Tibial nerve (tissue), 4 donors: ENCODE measurements around the gene APCDD1. TPM values are rescaled to one million over a fixed set of nuclear protein-coding genes. Genes with fewer than 3 reads are reported as not detected.

ENCODE experiments used
- DNase-seq, 2 donors: peaks; one replicate each; pipeline ENCODE4 v3.0.0-alpha.2; 2019; ENCODE audit warnings: low spot score in 2 of 2
- H3K27ac ChIP-seq, 4 donors: fragments of 200-600 bp; sonication (generic) in 3 of 4; one replicate each; pipeline ENCODE4 v1.5.1; 2017 to 2019; ENCODE audit warnings: mild to moderate bottlenecking in 1 of 4
- H3K27me3 ChIP-seq, 2 donors: fragments of 200-600 bp; sonication (generic) in 1 of 2; one replicate each; pipeline versions ENCODE4 v1.5.1 to v1.6.0; 2017 to 2019
- H3K36me3 ChIP-seq, 3 donors: fragments of 200-600 bp; sonication (generic); one replicate each; pipeline ENCODE4 v1.5.1; 2018 to 2019
- H3K4me1 ChIP-seq, 4 donors: fragments of 200-600 bp; sonication (generic) in 3 of 4; one replicate each; pipeline ENCODE4 v1.5.1; 2017 to 2019
- H3K4me3 ChIP-seq, 4 donors: fragments of 200-600 bp; sonication (generic) in 3 of 4; one replicate each; pipeline ENCODE4 v1.5.1; 2017 to 2019; ENCODE audit warnings: mild to moderate bottlenecking in 1 of 4, moderate library complexity in 1 of 4
- H3K9me3 ChIP-seq, 4 donors: fragments of 200-600 bp; sonication (generic) in 3 of 4; one replicate each; pipeline ENCODE4 v1.5.1; 2017 to 2019
- CTCF ChIP-seq, 5 experiments: fragments of 200-600 bp in 3 of 5; fragments of 450-650 bp in 2 of 5; sonication (generic) in 3 of 5; IDR thresholded peaks; one replicate each; pipeline ENCODE4 v1.5.1; 2016 to 2019; ENCODE audit warnings: antibody characterized with exemption in 5 of 5, mild to moderate bottlenecking in 3 of 5, moderate library complexity in 2 of 5
- EP300 ChIP-seq, 2 donors: sonication (generic); formaldehyde crosslinking; IDR thresholded peaks; one replicate each; pipeline ENCODE4 v1.6.1; 2017; ENCODE audit warnings: antibody characterized with exemption in 2 of 2, mild to moderate bottlenecking in 1 of 2
- POLR2A ChIP-seq, 2 donors: fragments of 450-650 bp; IDR thresholded peaks; one replicate each; pipeline ENCODE4 v1.6.1; 2017; ENCODE audit warnings: antibody characterized with exemption in 2 of 2, mild to moderate bottlenecking in 2 of 2, moderate library complexity in 2 of 2
- WGBS, 2 donors: methylation state at CpG; one replicate each; pipeline ENCODE4 v1.1.5; 2018; 5-methylcytosine and 5-hydroxymethylcytosine counted together
- total RNA-seq, 4 donors: library from RNA; depleted of rRNA; stranded (reverse); fragments of >200 nt; gene quantifications; one replicate each; pipeline ENCODE4 v1.1.0, GENCODE V29; 2016

Gene APCDD1
- total RNA-seq, 4 donors from 2014 or later: 46.2 to 154 (median 101) TPM

- peaks cover 0 to 12% (median 0%) of the 10 kb centered on the region in 4 donors for H3K9me3 ChIP-seq
- H3K27me3 ChIP-seq: no peaks in the 10 kb centered on the region
- H3K4me3 ChIP-seq: no peak overlapping the region
- H3K4me1 ChIP-seq: peaks cover 0 to 44% (median 20%) of the 10 kb centered on the region in 4 donors
- TF ChIP-seq POLR2A (IDR thresholded peaks at IDR 0.05) (no peak), EP300 (IDR thresholded peaks at IDR 0.05) (no peak), CTCF (IDR thresholded peaks at IDR 0.05) (no peak)
- DNase-seq: no peak
- WGBS, 2 donors: 45 to 47% methylated on average over 2 of the region's 2 CpGs
- H3K36me3 ChIP-seq: no peaks in the 10 kb centered on the region
- peak overlapping the region; percentile 54 to 89 (median 75) for H3K27ac ChIP-seq
Observed at GRCh38 chr18:10519366-10519765, 64.9 kb downstream of the APCDD1 start.

DNA sequence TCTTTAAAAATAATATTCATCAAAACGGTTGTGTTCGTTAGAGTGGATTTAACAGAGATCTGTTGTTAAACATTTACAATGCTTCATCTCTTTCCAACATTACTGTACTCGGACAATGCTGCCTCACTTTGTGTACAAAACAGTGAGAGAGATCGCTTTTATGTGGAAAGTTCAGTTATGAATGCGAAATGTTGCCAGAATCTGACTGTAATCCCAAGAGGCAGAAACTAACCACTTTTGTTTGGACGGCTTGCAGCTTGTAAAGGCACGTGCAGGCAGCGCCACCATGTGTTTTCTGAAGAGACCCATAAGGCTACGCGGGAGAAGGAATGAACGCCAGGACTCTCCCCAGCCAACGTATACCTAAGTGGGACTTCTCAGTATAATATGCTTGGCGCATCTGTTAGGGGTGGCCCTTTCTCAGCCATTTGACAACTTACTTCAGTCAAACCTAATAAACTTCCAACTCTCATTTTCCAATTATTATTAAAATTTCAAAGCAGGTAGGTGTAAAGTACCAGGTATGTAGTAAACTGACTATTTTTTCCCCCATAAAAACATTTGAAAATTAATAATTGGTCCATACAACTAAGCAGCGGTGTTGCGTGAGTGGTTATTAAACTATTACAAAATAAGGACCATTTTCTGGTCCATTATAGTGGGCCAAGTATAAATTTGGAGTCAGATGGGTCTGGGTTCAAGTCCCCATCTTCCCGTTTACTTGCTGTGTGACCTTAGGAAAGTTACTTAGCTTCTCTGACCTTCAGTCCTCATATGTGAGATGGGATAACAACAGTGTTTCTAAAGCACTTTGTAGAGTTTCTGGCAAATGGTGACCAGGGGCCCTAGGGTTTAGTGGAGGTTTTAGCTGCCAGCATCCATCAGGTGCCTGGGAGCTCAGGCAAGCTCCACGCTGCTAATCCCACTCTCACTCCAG is 65.8 kb downstream of the APCDD1 start:
- Histone ChIP-seq H3K27ac (peak overlapping the region; percentile 54 to 89 (median 75)), H3K9me3 (peaks cover 0 to 12% (median 0%) of the 10 kb centered on the region in 4 donors), H3K4me3 (no peak overlapping the region), H3K4me1 (peaks cover 0 to 42% (median 20%) of the 10 kb centered on the region in 4 donors), H3K36me3 (no peaks in the 10 kb centered on the region), H3K27me3 (no peaks in the 10 kb centered on the region)
- WGBS, 2 donors: 22% methylated on average over 17 of the region's 17 CpGs
- TF ChIP-seq POLR2A (IDR thresholded peaks at IDR 0.05) (peak in 1 of 2 donors; percentile 9), CTCF (IDR thresholded peaks at IDR 0.05) (peak; percentile 73 to 86 (median 82)), EP300 (IDR thresholded peaks at IDR 0.05) (peak; percentile 68 to 95)
- DNase-seq: peak; percentile 72 to 92

DNA sequence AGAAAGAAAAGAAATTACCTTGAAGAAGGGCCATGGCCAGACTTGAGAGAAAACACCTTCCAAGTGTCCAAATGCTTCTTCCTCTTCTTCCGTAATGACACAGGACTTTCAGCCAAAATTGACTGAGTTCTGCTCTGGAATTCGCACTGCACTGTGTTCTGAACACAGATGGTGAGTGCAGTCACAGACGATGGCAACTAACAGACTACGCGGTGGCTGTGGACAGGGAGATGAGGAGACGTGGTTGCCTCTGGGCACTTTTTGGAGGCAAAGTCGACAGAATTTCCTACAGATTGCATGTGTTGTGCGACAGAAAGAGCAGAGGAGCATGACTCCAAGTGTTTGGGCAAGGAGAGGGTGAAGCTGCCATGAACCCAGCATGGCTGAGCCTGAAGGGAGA is 67.1 kb downstream of the APCDD1 start:
- 68 to 78% methylated on average over 8 of the region's 8 CpGs for WGBS, 2 donors
- peak overlapping the region in 1 of 4 donors; percentile 40 for H3K27ac ChIP-seq
- H3K4me3 ChIP-seq: no peak overlapping the region
- DNase-seq: no peak
- TF ChIP-seq POLR2A (IDR thresholded peaks at IDR 0.05) (no peak), EP300 (IDR thresholded peaks at IDR 0.05) (no peak), CTCF (IDR thresholded peaks at IDR 0.05) (no peak)
- H3K9me3 ChIP-seq: peaks cover 0 to 12% (median 0%) of the 10 kb centered on the region in 4 donors
- H3K4me1 ChIP-seq: peaks cover 0 to 44% (median 20%) of the 10 kb centered on the region in 4 donors
- no peaks in the 10 kb centered on the region for H3K27me3 ChIP-seq
- no peaks in the 10 kb centered on the region for H3K36me3 ChIP-seq

DNA sequence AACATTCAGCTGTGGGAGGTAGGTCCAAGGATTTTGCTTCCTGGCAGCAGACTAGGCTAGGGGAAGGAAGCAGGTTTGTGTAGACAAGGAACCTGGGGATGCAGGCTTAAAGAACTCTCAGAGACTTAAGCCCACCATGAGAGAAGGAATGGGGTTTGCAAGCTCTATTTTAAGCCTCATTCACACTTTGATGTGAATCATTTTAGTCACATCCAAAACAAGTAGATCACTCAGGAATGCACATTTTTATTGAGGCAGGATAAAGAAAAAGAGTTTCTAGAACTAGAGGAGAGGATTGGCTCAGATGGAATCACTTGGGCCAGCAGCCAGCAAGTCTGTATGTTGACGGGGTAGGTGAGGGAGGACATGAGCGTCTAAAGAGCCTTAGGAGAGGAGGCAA is 68.1 kb downstream of the APCDD1 start:
- Histone ChIP-seq H3K36me3 (no peaks in the 10 kb centered on the region), H3K27me3 (no peaks in the 10 kb centered on the region), H3K4me3 (no peak overlapping the region), H3K4me1 (peaks cover 0 to 54% (median 27%) of the 10 kb centered on the region in 4 donors), H3K9me3 (peaks cover 0 to 2% (median 0%) of the 10 kb centered on the region in 4 donors), H3K27ac (peak overlapping the region in 1 of 4 donors; percentile 1)
- TF ChIP-seq EP300 (IDR thresholded peaks at IDR 0.05) (no peak), POLR2A (IDR thresholded peaks at IDR 0.05) (no peak), CTCF (IDR thresholded peaks at IDR 0.05) (no peak)
- no peak for DNase-seq
- 74 to 79% methylated on average over 2 of the region's 2 CpGs for WGBS, 2 donors

DNA sequence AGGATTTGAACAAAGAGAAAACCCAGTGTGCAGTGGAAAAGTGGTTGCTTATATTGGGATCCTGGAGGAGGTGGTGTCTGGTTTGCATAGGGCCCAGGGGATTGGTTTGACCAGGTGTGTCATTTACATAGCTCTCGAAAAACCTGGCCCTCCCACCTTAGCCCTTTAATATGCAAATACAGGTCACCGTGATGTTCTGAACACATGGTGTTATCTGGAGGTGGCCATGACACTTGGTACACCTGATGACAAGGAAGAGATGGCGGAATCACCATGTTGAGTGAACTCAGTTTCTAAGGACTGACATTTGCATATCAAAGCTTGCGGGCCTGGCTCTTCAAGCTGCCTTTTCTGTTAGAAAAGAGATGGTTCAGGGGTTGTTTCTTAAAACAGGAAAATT is 69.1 kb downstream of the APCDD1 start:
- Histone ChIP-seq H3K9me3 (no peaks in the 10 kb centered on the region), H3K27ac (no peak overlapping the region), H3K4me3 (no peak overlapping the region), H3K36me3 (no peaks in the 10 kb centered on the region), H3K4me1 (peaks cover 0 to 54% (median 22%) of the 10 kb centered on the region in 4 donors), H3K27me3 (no peaks in the 10 kb centered on the region)
- WGBS, 2 donors: 84 to 91% methylated on average over 4 of the region's 4 CpGs
- no peak for TF ChIP-seq POLR2A (IDR thresholded peaks at IDR 0.05)
- no peak for TF ChIP-seq EP300 (IDR thresholded peaks at IDR 0.05)
- no peak for TF ChIP-seq CTCF (IDR thresholded peaks at IDR 0.05)
- DNase-seq: no peak
